Hypothalamus (tissue), 51 donors: ENCODE measurements around the gene JAZF1.

Experiments
- DNase-seq, 51 donors: peaks; one replicate each; lab custom pipeline; 2025; lab: John Stamatoyannopoulos, UW

The JAZF1 gene

GRCh38 chr7:27955011-27955410 is 225.6 kb downstream of the JAZF1 start:
- DNase-seq, result no peak

GRCh38 chr7:27953777-27954176 is 226.8 kb downstream of the JAZF1 start:
- DNase-seq, result no peak

- no peak for DNase-seq
Measured at GRCh38 chr7:27953361-27953760, 227.2 kb downstream of the JAZF1 start.

- no peak for DNase-seq
Measured at GRCh38 chr7:27952456-27953285, 227.9 kb downstream of the JAZF1 start.

GRCh38 chr7:27950123-27950522 is 230.5 kb downstream of the JAZF1 start:
- DNase-seq, result no peak

GRCh38 chr7:27948861-27949260 is 231.7 kb downstream of the JAZF1 start:
- DNase-seq, result no peak

- DNase-seq, result peak in 18 of 51 donors; percentile 16 to 61 (median 36)
Measured at GRCh38 chr7:27947586-27948278, 232.9 kb downstream of the JAZF1 start.

GRCh38 chr7:27946351-27946750 is 234.2 kb downstream of the JAZF1 start:
- no peak for DNase-seq

GRCh38 chr7:27945058-27945795 is 235.4 kb downstream of the JAZF1 start:
- no peak for DNase-seq

- DNase-seq, result no peak
Measured at GRCh38 chr7:27944643-27945042, 236.0 kb downstream of the JAZF1 start.

- DNase-seq, result no peak
Measured at GRCh38 chr7:27943241-27943640, 237.4 kb downstream of the JAZF1 start.

GRCh38 chr7:27942711-27943110 is 237.9 kb downstream of the JAZF1 start:
- DNase-seq, result no peak

- DNase-seq, result no peak
Measured at GRCh38 chr7:27941522-27941921, 239.1 kb downstream of the JAZF1 start.

GRCh38 chr7:27940341-27940740 is 240.3 kb downstream of the JAZF1 start:
- DNase-seq, result peak in 33 of 51 donors; percentile 13 to 81 (median 50)

- DNase-seq, result peak in 3 of 51 donors; percentile 35 to 65 (median 43)
Measured at GRCh38 chr7:27939893-27940292, 240.7 kb downstream of the JAZF1 start.

- DNase-seq, result no peak
Measured at GRCh38 chr7:27936768-27937102, 243.9 kb downstream of the JAZF1 start.

- no peak for DNase-seq
Measured at GRCh38 chr7:27936047-27936767, 244.4 kb downstream of the JAZF1 start.

GRCh38 chr7:27933671-27934565 is 246.7 kb downstream of the JAZF1 start:
- DNase-seq, result no peak

GRCh38 chr7:27930910-27931476 is 249.6 kb downstream of the JAZF1 start:
- DNase-seq, result no peak
